ENCODE data around the gene SNRPN.

GRCh38 chr15:24954783-24955530 lies at the start of gene SNRPN, which contains the start of gene SNURF:
- TF ChIP-seq CTCF (IDR thresholded peaks at IDR 0.05) (no peak), POLR2A (IDR thresholded peaks at IDR 0.05) (peak; percentile 55 to 76)

All from sigmoid colon (tissue), 3 donors.